SU-DHL-6 (cell line): ENCODE measurements around the gene FLT3LG.

Source experiments
- H2AFZ ChIP-seq: fragments of 200-600 bp; sonication (generic); 2 replicates; pipeline ENCODE4 v1.6.1; 2014; ENCODE audit warnings: low read depth, mild to moderate bottlenecking, moderate library complexity, mixed read lengths, antibody characterized with exemption, low read length; ENCODE audit not compliant: severe bottlenecking
- H3F3A ChIP-seq: fragments of 200-600 bp; shearing (Covaris generic); 2 replicates; pipeline ENCODE4 v1.6.0; 2016; ENCODE audit warnings: antibody characterized with exemption, mild to moderate bottlenecking; ENCODE audit not compliant: insufficient read depth
- H3K27ac ChIP-seq: fragments of 200-600 bp; sonication (generic); 2 replicates; pipeline ENCODE4 v1.5.1; 2016; ENCODE audit warnings: low read depth, mild to moderate bottlenecking, low read length, moderate library complexity, mixed read lengths
- H3K27me3 ChIP-seq: fragments of 200-600 bp; sonication (generic), shearing (Covaris generic); 2 replicates; pipeline ENCODE4 v1.6.0; 2014; ENCODE audit warnings: mild to moderate bottlenecking, low read length
- H3K36me3 ChIP-seq: fragments of 200-600 bp; sonication (generic); 2 replicates; pipeline ENCODE4 v1.6.1; 2014; ENCODE audit warnings: mild to moderate bottlenecking, low read length, mixed read lengths
- H3K4me2 ChIP-seq: fragments of 300-600, 200-600 bp; shearing (Covaris generic), sonication (generic); 2 replicates; pipeline ENCODE4 v1.6.0; 2014; ENCODE audit warnings: low read length, low read depth, mild to moderate bottlenecking; ENCODE audit not compliant: poor library complexity, severe bottlenecking
- H3K4me3 ChIP-seq: fragments of 200-600 bp; sonication (generic); 2 replicates; pipeline ENCODE4 v1.5.1; 2014; ENCODE audit warnings: antibody characterized with exemption, low read length, mild to moderate bottlenecking, mixed read lengths; ENCODE audit not compliant: insufficient read depth, poor library complexity, severe bottlenecking
- H3K79me2 ChIP-seq: fragments of 200-600 bp; sonication (generic); 2 replicates; pipeline ENCODE4 v1.6.1; 2014; ENCODE audit warnings: mild to moderate bottlenecking, low read length, moderate library complexity; ENCODE audit not compliant: insufficient read depth
- H3K9ac ChIP-seq: fragments of 200-600 bp; sonication (generic); 2 replicates; pipeline ENCODE4 v1.7.0; 2014; ENCODE audit warnings: mild to moderate bottlenecking, low read length
- H3K9me2 ChIP-seq: fragments of 200-600 bp; sonication (generic); replicated peaks from 2 replicates; pipeline ENCODE4 v1.6.1; 2014; ENCODE audit warnings: low read length; ENCODE audit not compliant: insufficient read depth
- H3K9me3 ChIP-seq: fragments of 200-600 bp; sonication (generic); 2 replicates; pipeline ENCODE4 v1.6.1; 2014; ENCODE audit warnings: low read length, mixed read lengths; ENCODE audit not compliant: insufficient read depth
- H4K20me1 ChIP-seq: fragments of 200-600 bp; sonication (generic); 2 replicates; pipeline ENCODE4 v1.6.1; 2014; ENCODE audit warnings: low read depth, mild to moderate bottlenecking, antibody characterized with exemption, low read length, moderate library complexity, mixed read lengths
- CTCF ChIP-seq: fragments of 200-600 bp; sonication (generic); IDR thresholded peaks from one replicate; pipeline ENCODE4 v1.5.1; 2017; ENCODE audit warnings: antibody characterized with exemption, mild to moderate bottlenecking, low read length, moderate library complexity; ENCODE audit not compliant: insufficient read depth, poor library complexity, severe bottlenecking
- EZH2phosphoT487 ChIP-seq: fragments of 200-600 bp; sonication (generic), shearing (Covaris generic); conservative IDR thresholded peaks from 2 replicates; pipeline ENCODE4 v1.6.1; 2018; ENCODE audit warnings: mild to moderate bottlenecking, antibody characterized with exemption, low read length, moderate library complexity, mixed read lengths

Gene FLT3LG

GRCh38 chr19:49441210-49441959 lies 32.6 kb upstream of the FLT3LG start, which contains the start of gene SLC17A7:
TSS of gene SLC17A7 (minus strand) at chr19:49441527. CDS start at chr19:49441379, 148 bp downstream.
- H3K4me2 ChIP-seq = no peak within 1 kb of the TSS
- H3K9me3 ChIP-seq = no peaks in the 10 kb centered on the region
- H3K9ac ChIP-seq = no peak within 1 kb of the TSS
- H3K27ac ChIP-seq = no peak within 1 kb of the TSS
- H3K79me2 ChIP-seq = no peaks in the 10 kb centered on the region
- 0 out of 2 replicates have a peak, but pooled peaks cover 5% of the 10 kb centered on the region for H3F3A ChIP-seq
- TF ChIP-seq EZH2phosphoT487 (no peak), CTCF (no peak)
- no peaks in the 10 kb centered on the region for H3K9me2 ChIP-seq
- H3K36me3 ChIP-seq = no peaks in the 10 kb centered on the region
- no peaks in the 10 kb centered on the region for H3K27me3 ChIP-seq
- no peaks in the 10 kb centered on the region for H4K20me1 ChIP-seq
- no peak within 1 kb of the TSS for H2AFZ ChIP-seq
- no peak within 1 kb of the TSS for H3K4me3 ChIP-seq

GRCh38 chr19:49441960-49442350 lies 32.1 kb upstream of the FLT3LG start:
- Histone ChIP-seq H3K9me2 (no peaks in the 10 kb centered on the region), H4K20me1 (no peaks in the 10 kb centered on the region), H3K36me3 (no peaks in the 10 kb centered on the region), H3K79me2 (no peaks in the 10 kb centered on the region), H3K27me3 (no peaks in the 10 kb centered on the region), H2AFZ (no peak overlapping the region), H3K9me3 (no peaks in the 10 kb centered on the region), H3F3A (0 out of 2 replicates have a peak, but pooled peaks cover 5% of the 10 kb centered on the region), H3K4me2 (no peak overlapping the region), H3K27ac (no peak overlapping the region), H3K9ac (no peak overlapping the region), H3K4me3 (no peak overlapping the region)
- TF ChIP-seq EZH2phosphoT487 (no peak), CTCF (no peak)

- no peak for TF ChIP-seq EZH2phosphoT487
- TF ChIP-seq CTCF = no peak
- no peaks in the 10 kb centered on the region for H3K36me3 ChIP-seq
- peak overlapping the region; percentile 81 for H3K4me2 ChIP-seq
- 0 out of 2 replicates have a peak, but pooled peaks cover 5% of the 10 kb centered on the region for H3F3A ChIP-seq
- no peaks in the 10 kb centered on the region for H3K27me3 ChIP-seq
- no peak overlapping the region for H3K27ac ChIP-seq
- no peaks in the 10 kb centered on the region for H4K20me1 ChIP-seq
- no peak overlapping the region for H3K4me3 ChIP-seq
- no peaks in the 10 kb centered on the region for H3K9me2 ChIP-seq
- H3K9ac ChIP-seq = no peak overlapping the region
- no peak overlapping the region for H2AFZ ChIP-seq
- H3K79me2 ChIP-seq = no peaks in the 10 kb centered on the region
- H3K9me3 ChIP-seq = no peaks in the 10 kb centered on the region
Measured at GRCh38 chr19:49442354-49442753, 31.7 kb upstream of the FLT3LG start.
